Stimulated activated CD8-positive, alpha-beta memory T cell treated with anti-CD3 and anti-CD28 coated beads, Interleukin-15, amount 100 ng/mL, for 4 hours (primary cell): ENCODE measurements around the gene SNHG17.
"Not testable (repeated sequence)": the region's sequence is repeated elsewhere in the genome, so short reads cannot be mapped to it uniquely, and the experiment has no call there.

Source experiments
- DNase-seq, 2 donors: peaks; one replicate each; pipeline ENCODE4 v3.0.0-alpha.2; 2020; ENCODE audit warnings: low read depth in 2 of 2

Gene SNHG17

DNA sequence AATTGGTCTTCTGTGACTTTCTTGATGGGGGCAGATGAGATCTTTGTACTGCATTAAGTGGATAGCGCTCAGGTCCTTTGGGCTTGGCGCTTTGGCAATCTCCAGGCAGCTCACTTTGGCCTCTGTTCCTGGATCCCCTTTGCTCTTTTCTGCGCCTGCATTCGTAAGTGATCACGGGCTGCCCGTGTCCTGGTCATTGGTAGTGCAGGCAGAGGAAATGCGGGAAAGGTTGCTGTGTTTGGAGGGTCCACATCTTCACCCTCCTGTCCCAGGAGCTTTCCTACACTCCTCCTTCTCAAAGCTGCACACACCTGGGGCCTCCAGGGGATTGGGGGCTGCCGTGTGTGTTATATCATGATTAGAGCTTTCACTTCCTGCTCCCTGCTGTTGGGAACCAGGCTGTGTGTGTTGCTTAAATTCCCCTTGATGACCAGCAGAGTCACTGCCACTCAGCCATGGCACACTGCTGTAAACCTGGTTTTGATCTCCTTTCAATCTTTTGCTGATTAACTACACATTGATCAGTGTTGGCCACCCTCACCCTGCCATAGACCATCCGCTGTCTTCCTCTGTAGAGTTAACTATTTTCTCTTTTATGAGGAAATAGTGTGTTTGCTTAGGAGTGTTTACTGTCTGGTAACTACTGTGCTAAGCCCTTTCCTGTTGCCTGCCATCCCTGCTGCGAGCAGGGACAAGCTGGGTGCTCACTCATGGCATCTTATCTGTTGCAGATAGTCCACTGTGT lies 13.0 kb upstream of the SNHG17 start:
- DNase-seq, result no peak

DNA sequence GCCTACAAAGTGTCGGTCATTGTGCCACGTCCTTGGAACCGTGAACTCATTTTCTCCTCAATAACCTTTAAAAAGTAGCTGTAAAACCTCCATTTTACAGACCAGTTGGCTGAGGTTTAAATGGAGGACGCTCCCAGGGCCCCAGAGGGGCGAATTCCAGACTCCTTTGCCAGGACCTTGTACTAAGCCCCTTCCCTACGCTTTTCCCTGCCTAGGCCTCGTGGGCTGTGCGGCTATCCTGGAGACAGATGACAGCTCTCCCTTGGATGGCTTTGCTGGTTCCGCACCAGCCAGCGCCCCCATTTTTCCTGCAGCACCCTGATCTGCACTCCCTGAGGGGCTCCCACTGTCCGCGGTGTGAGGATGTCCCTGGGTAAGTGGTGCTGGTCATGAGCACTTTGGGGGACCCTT lies 12.1 kb upstream of the SNHG17 start:
- DNase-seq, result no peak

DNA sequence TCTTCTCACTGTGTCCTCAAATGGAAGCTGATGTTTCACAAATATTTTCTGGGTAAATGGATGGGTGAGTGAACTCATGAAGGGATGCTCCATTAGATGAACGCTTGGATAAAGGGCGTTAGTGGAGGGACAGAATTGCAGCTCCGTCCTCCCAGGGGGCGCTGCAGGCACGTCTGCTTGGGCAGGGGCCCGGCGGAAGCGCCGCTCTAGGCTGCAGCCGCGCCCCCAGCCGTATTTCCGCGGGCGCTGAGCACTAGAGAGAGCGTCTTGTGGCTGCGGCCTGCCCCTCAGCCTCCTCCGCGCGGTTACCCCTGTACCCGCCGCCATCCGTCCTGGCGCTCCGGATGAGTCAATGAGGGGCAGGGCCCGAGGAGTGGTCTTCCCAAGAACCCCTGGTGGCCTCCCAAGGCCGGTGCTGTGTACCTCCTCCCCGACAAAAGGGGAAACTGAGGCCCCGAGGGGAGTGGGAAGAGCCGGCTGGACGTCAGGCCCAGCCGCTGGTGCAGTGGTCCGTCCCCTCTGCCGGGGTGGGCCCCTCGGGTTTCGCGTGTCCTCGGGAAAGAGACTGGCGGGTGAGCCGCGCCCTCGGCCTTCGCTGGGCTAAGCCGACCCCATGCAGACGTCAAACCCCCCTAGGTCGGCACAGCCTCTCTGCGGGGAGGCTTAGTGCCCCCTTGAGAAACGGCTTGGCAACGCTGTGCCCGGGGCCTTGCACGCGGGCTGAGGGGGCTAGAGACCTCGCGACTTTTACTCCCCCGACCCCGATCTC lies 11.5 kb upstream of the SNHG17 start:
- DNase-seq, result peak; percentile 83 to 86

DNA sequence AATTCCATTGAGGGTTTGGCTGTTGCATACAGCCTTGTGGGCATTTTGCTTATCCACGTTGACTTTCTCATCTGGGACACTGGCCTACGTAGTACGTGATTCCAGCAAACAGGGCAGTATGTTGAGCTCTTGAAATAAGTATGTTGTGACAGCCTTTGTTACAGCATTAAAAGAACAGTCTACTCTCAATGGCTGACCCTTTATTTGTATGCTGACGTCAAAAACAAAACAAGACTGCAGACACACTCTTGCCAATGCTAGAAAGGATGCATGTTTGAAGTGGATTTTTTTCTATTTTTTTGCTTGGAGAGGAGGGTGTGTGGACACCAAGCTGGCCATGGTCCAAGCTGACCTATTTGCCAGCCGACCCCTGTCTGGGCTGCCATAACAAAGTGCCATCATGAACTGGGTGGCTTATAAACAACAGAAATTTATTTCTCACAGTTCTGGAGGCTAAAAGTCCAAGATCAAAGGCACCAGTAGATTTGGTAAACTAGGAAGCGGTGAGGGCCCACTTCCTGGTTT lies 10.8 kb upstream of the SNHG17 start:
- DNase-seq, result no peak

DNA sequence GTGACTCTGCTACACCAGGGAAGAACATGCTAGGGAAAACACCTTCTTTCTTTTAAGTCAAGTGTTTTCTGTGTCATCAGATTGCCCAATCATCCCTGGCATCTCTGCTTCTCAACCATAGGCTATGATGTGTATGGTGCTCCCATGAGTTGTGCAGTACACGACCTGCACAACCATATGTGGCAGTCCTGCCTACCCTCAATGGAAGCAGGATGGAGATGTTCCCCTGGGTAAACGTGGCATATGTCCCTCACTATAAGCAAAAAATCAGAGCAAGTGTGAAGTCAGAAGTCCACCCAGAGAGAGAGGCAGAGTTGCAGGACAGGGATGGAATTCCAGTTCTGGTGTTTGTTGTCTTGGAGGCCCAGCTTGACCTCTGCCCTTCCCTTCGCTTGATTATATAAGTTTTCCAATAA lies 10.3 kb upstream of the SNHG17 start:
- no peak for DNase-seq

DNA sequence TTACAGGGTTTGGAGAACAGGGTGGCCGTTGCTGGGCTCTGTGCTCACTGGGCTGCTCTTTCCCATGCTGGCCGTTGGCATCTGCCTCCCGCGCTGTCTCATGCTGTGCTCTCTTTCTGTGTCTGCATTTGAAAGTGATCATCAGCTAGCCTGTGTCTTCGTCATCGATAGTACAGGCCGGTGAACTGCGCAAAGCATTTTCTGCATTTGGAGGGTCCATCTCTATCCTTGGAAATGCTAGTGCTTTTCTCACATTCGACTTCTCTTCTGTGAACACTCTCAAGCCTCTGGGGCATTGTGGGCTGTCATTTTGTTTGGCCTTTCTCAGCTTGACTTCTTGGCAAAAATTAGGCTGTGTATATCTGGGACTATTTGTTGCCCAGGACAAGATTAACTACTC lies 6.8 kb upstream of the SNHG17 start:
- DNase-seq, result no peak

DNA sequence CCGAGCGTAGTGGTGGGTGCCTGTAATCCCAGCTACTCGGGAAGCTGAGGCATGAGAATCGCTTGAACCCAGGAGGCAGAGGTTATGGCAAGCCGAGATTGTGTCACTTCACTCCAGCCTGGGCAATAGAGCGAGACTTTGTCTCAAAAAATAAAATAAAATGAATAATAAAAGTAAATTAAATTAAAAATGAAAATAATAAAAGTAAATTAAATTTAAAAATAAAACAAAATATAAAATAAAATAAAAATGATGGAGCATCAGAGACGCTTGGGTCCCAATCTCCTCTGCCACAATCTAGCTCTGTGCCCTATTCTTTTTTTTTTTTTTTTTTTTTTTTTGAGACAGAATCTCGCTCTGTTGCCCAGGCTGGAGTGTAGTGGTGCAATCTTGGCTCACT lies 6.0 kb upstream of the SNHG17 start:
- DNase-seq, result not testable (repeated sequence)

DNA sequence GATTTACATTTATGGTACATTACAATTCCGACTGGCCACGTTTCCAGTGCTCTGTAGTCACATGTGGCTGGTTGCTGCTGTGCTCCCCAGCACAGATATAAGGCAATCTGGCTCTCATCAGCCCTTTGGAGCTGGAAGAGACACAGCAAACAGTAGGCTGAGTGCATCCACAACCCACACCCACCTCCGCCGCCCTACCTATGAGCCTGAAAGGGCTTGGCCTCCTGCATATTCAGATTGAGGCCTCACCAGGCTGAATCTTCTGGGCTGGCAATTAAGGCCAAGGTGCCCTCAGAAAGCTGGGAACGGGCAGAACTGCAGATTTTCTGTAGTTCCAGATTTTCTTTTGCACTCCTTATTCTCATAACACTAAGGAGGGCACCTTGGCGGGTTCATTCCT lies 2.7 kb upstream of the SNHG17 start:
- DNase-seq, result no peak

DNA sequence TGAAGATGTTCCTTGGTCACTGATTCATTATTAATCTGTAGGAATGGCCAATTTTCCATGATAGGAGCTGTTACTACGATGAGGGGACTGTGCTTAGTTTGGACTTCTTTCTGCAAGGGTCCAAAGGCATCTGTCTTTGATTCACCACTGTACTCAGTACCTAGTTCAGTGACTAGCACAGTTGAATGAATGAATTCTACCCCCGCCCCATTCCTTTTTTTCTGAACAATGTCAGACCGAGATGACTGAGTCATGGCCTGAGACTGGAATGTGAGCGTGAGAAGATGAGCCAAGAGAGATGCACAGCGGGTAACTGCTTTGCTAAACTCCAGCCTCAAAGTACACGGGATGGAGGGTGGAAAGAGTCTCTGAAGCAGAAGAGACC lies 419 bp upstream of the SNHG17 start:
- DNase-seq, result no peak

DNA sequence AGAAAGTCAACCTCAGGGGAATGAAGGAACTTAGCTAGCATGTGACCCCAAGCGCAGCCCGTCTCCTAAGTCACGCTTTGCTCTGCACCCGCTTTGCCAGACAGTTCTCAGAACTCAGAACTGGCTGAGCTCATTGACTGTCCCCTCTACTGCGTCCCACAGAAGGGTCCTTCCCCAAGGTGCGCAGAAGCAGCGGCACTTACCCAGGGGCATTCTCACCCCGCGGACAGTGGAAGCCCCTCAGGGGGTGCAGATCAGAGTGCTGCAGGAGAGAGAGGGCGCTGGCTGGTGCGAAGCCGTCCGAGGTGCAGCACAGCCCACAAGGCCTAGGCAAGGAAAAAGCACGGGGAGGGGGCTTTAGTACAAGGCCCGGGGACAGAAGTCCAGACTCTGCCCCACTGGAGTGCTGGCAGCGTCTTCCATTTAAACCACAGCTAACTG lies 807 bp downstream of the SNHG17 start:
- DNase-seq, result no peak

DNA sequence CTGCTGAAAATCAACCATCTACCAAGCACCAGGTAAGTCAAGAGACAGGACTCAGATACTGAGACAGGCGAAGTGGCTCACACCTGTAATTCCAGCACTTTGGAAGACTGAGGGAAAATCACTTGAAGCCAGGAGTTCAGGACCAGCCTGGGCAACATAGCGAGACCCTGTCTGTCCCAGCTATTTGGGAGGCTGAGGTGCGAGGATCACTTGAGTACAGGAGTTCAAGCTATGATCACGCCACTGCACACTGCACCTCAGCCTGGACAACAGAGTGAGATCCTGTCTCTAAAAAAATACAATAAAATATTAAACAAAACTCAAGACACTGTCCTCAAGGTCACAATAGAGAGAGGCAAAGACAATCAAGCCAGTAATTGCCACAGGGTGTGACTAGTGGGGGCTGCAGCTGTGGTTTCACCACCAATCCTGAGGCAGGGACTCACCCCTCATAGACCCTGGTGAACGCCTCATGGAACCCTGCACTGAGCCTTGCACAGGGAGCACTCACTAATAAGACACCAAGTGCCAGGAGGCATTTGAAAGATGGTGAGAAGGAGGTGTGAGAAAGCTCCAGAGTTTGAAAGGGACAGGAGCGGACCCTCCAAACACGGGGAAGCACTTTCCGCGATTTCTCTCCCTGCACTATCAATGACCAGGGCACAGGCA lies 1.7 kb downstream of the SNHG17 start:
- DNase-seq, result no peak

DNA sequence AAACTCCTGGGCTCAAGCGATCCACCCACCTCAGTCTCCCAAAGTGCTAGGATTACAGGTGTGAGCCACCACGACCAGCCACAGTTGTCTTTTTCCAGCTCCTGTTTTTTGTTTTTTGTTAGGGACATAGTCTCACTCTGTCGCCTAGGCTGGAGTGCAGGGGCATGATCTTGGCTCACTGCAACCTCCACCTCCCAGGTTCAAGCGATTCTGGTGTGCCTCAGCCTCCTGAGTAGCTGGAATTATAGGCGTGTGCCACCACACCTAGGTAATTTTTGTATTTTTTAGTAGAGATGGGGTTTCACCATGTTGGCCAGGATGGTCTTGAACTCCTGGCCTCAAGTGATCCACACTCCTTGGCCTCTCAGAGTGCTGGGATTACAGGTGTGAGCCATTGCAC lies 2.3 kb downstream of the SNHG17 start:
- not testable (repeated sequence) for DNase-seq

DNA sequence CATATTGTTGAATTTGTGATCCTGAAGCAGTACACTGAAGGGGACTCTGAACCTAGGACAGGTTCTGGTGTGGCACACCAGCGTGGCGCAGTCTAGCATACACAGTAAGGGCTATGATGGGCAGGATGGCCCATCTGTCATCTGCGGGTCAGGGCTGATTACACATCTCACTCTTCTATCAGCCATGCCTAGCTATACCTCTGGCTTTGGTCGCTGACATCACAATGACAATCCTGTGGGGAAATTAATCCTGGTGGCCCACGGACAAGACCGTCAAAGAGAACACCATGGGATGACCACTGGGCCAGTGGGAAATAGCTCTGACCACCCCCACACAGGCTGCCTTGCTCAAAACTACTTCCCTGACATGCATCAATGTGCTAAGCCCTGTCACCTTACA lies 2.8 kb downstream of the SNHG17 start:
- no peak for DNase-seq

DNA sequence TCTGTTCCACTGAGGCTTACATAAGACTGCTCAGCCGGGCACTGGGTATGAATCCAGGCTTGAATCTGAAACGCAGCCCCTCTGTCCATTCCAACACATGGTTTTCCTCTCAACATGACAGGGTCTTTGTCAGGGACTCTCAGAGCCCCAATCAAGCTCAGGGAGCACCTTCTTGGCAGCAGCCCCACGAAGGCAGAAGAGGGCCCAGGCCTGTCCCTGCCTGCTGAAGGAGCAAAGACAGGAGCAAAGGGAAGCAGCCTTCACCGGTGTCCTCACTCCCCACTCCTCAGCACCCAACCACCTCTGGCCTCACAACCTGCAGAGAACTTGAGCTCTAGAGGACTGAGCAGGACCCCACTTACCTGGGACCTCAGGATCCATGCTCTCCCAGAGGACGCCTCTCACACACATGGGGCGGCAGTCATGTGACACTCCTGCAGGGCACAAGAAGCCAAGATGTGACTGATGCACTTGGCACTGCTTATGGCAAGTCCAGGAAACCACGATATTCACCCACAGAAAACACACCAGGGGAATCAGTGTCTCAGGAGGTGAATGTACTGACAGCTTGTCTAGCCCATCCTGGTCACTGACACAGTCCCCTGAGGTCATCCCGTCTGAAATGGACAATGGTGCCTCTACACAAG lies 4.3 kb downstream of the SNHG17 start:
- DNase-seq, result no peak

DNA sequence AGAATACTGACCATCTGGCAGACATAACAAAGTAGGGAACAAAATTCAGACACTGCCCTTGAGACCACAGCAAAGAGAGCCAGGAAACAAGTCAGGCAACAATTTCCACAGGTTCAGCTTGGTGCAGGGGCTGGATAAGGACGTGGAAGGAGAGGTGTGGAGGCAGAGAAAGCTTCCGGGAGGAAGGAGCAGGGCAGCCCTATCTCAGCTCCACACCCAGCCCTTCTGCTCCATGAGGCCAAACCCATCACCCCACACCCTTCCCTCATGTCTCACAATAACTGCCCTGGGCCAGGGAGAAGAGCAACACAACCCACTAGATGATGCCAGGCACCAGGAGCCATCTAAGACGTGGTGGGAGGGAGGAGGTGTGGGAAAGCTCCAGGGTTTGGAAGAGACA lies 5.8 kb downstream of the SNHG17 start:
- DNase-seq, result no peak

DNA sequence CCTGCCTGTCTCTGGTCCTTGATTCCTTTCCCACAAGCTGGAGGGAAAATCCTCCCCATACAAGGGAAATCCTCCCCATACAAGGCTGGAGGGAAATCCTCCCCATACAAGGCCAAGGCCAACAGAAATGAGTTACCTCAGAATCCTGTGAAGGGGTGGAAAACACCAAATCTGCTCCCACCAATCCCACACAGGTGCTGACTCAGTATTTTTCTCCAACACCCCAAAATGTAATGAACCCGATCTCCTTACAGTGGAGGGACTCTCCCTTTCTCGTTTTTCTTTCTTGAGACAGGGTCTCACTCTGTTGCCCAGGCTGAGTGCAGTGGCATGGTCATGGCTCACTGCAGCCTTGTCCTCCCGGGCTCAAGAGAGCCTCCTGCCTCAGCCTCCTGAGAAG lies 6.3 kb downstream of the SNHG17 start:
- no peak for DNase-seq

DNA sequence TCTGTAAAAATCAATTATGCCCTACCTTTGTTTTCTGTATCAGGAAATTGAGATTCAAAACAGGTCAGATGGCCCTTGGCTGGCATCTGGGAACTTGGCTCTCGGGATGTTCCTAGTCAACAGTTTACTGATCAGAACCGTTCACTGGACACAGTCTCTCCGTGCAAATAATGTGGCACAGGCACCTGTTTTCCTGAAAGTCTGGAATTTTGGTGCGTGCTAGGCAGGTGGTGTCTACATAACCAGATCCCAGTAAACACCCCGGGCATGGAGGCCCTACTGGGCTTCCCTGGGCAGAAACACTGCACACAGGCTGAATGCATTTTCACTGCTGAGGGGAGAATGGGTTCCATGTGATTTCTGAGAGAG lies 7.5 kb downstream of the SNHG17 start:
- no peak for DNase-seq

DNA sequence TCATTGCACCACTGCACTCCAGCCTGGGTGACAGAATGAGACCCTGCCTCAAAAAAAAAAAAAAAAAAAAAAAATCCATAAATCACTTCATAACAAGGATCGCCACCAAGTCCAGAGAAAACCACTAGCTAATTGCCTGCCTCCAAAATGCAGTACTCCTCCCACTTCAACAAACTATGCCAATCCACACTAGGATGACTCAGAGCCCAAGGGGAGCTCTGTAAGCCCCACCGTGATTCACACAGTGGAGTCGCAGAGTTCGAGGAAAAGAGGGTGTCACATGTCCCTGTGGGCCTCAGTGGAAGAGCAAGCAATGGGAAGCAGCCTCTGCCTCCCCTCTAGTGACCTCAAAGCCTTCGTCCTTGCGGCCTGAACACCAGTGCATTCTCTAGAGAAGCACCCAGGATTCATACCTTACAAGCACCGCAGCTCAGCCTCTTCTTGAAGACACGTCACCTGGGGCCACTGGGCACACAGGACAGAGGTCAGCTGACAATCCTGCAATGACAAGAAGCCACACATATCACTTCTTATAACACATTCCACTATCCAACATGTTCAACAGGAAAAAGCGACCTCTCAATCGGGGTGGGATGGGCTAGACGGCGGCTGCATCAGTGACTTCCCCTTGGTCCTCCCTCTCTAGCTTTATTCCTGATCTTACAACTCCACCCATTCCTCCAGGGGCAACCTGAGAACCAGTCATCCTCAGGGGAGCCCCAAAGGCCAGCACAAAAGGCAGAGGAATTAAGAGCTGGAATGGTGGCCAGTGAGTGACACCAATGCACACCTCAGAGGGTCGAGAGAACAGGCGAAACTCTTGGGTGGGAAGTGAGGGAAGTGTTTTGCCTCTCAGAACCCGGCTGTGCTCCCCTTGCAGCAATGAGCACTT lies 8.9 kb downstream of the SNHG17 start:
- DNase-seq, result no peak

DNA sequence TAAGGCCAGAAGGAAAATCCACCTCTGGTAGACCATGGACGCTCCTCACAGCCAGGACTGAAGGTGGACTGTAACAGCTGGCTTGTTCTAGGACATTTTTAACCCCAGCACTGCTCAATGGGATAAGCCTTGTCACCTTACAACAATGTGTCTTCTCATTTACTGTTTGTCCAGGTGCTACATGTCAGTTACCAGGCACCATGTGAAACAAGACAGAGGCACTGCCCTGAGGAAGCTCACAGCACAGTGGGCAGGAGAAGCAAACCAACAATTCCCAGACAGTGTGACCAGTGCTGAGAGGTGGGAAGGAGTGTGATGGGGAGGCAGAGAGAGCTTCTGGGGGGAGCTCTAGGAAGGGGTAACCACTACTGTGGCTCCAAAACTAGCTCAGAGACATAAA lies 10.7 kb downstream of the SNHG17 start:
- no peak for DNase-seq

DNA sequence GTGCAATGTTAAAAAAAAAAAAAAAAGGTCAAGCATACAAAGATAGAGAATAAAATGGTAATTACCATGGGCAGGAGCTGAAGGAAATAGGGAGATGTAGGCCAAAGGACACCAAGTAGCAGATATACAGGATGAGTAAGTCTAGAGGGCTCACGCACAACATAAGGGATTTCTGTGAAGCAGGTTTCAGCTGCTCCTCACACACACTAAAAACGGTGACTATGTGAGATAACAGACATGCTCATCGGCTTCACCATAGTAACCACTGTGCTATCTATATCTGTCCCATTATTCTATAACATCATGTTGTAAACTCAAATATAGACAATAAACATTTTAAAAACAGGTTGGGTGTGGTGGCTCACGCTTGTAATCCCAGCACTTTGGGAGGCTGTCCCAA lies 11.6 kb downstream of the SNHG17 start:
- no peak for DNase-seq

DNA sequence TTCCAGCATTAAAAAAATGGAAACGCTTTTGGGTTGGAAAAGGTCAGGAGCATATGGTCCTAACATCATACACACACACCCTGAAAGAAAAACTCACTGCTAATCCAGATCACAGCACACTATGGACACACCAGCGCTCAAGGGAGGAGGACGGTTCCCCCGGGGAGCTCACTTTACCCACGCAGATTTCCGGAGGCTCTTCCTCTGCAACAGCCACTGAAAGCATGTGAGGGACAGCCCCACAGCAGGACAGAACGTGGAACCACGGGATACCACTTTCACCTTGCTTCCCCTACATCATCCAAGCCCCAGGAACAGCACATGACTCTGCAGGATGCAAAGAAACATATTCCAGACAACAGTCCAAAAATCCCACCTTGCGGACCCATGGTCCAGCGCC lies 13.2 kb downstream of the SNHG17 start:
- DNase-seq, result no peak
